Breast epithelium (tissue), 4 donors: ENCODE data around the gene TNN. TPM values are rescaled to one million over a fixed set of nuclear protein-coding genes. Genes with fewer than 3 reads are reported as not detected.
"Not testable (repeated sequence)": the region's sequence is repeated elsewhere in the genome, so short reads cannot be mapped to it uniquely, and the experiment has no call there.

Experiments
- DNase-seq, 2 donors: peaks; one replicate each; pipeline ENCODE4 v3.0.0-alpha.2; 2019; ENCODE audit warnings: low spot score in 2 of 2
- H3K27ac ChIP-seq, 2 donors: fragments of 200-600 bp; sonication (generic) in 1 of 2; one replicate each; pipeline ENCODE4 v1.5.1; 2016 to 2019; ENCODE audit warnings: mild to moderate bottlenecking in 1 of 2
- H3K27me3 ChIP-seq, 2 donors: fragments of 200-600 bp; sonication (generic) in 1 of 2; one replicate each; pipeline versions ENCODE4 v1.5.1 to v1.6.0; 2017 to 2019; ENCODE audit warnings: control low read depth in 1 of 2, mild to moderate bottlenecking in 1 of 2
- H3K36me3 ChIP-seq: fragments of 200-600 bp; one replicate; pipeline ENCODE4 v1.5.1; 2019
- H3K4me1 ChIP-seq, 2 donors: fragments of 200-600 bp; sonication (generic); one replicate each; pipeline ENCODE4 v1.5.1; 2016 to 2019; ENCODE audit warnings: control low read depth in 1 of 2
- H3K4me3 ChIP-seq, 3 donors: fragments of 200-600 bp; sonication (generic); 1 replicate in 2 of 3; 2 replicates in 1 of 3; pipeline ENCODE4 v1.5.1; 2016 to 2019; ENCODE audit warnings: mild to moderate bottlenecking in 3 of 3, moderate library complexity in 2 of 3
- H3K9me3 ChIP-seq, 2 donors: fragments of 200-600 bp; sonication (generic) in 1 of 2; one replicate each; pipeline ENCODE4 v1.5.1; 2016 to 2019; ENCODE audit warnings: control low read depth in 1 of 2
- POLR2A ChIP-seq: fragments of 450-650 bp; IDR thresholded peaks from one replicate; pipeline ENCODE4 v1.6.1; 2016; ENCODE audit warnings: antibody characterized with exemption, mild to moderate bottlenecking, moderate library complexity
- POLR2AphosphoS5 ChIP-seq, 3 donors: sonication (generic); formaldehyde crosslinking; IDR thresholded peaks; one replicate each; pipeline ENCODE4 v1.6.1; 2017; ENCODE audit warnings: antibody characterized with exemption in 3 of 3
- intact Hi-C: fragments of 100-400 bp; cut with DNase I; formaldehyde crosslinking; loops from one replicate; pipeline ENCODE4 v1.15.1; 2023; ENCODE audit warnings: low total_unique reads
- total RNA-seq, 3 donors: library from RNA; depleted of rRNA; stranded (reverse); fragments of >200 nt; gene quantifications; one replicate each; pipeline ENCODE4 v1.1.0, GENCODE V29; 2016
- TF ChIP-seq, protein P1 (sequence below), 3 donors: fragments of 450-650 bp; IDR thresholded peaks; one replicate each; pipeline ENCODE4 v1.5.1; 2016 to 2017; ENCODE audit warnings: antibody characterized with exemption in 3 of 3, mild to moderate bottlenecking in 3 of 3, moderate library complexity in 3 of 3

TNN gene
- total RNA-seq, 3 donors from 2014 or later = 1.3 to 2.6 (median 1.9) TPM

DNA sequence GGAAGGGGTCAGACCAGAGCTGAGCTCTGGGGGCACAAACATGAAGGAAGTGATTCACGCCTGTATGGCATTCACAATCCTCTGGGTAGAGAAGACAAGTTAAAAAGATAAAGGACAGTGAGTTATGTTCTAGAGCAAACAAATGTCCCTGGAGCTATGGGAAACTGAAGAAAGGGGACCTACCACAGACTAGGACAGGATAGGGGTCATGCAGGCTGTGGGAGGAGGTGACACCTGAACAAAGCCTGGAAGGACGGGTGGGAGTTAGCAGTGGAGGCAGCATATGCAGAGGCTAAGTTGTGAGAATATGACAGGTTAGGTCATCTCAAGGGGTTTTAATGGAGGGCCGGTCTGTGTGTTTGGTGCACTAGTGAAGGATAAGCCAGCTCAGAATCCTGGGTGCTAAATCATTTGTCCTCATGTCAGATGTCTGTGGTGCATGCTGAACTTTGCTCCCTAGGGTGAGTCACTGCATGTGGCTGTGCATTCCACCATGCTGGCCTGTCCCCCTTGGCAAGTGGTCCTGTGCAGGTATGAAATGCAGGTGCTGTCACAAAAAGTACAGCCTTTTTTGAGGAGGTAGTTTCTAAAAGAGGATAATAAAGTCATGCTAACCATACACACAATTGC, 28.5 kb downstream of the TNN start:
- Histone ChIP-seq H3K27ac (no peak overlapping the region), H3K36me3 (no peaks in the 10 kb centered on the region), H3K4me1 (no peaks in the 10 kb centered on the region), H3K9me3 (no peaks in the 10 kb centered on the region), H3K4me3 (no peak overlapping the region), H3K27me3 (no peaks in the 10 kb centered on the region)
- no peak for DNase-seq
- TF ChIP-seq POLR2AphosphoS5 (IDR thresholded peaks at IDR 0.05) (no peak), POLR2A (no peak)
- TF ChIP-seq, protein P1, sequence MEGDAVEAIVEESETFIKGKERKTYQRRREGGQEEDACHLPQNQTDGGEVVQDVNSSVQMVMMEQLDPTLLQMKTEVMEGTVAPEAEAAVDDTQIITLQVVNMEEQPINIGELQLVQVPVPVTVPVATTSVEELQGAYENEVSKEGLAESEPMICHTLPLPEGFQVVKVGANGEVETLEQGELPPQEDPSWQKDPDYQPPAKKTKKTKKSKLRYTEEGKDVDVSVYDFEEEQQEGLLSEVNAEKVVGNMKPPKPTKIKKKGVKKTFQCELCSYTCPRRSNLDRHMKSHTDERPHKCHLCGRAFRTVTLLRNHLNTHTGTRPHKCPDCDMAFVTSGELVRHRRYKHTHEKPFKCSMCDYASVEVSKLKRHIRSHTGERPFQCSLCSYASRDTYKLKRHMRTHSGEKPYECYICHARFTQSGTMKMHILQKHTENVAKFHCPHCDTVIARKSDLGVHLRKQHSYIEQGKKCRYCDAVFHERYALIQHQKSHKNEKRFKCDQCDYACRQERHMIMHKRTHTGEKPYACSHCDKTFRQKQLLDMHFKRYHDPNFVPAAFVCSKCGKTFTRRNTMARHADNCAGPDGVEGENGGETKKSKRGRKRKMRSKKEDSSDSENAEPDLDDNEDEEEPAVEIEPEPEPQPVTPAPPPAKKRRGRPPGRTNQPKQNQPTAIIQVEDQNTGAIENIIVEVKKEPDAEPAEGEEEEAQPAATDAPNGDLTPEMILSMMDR (IDR thresholded peaks at IDR 0.05) = no peak
- intact Hi-C loops = no loop called here

DNA sequence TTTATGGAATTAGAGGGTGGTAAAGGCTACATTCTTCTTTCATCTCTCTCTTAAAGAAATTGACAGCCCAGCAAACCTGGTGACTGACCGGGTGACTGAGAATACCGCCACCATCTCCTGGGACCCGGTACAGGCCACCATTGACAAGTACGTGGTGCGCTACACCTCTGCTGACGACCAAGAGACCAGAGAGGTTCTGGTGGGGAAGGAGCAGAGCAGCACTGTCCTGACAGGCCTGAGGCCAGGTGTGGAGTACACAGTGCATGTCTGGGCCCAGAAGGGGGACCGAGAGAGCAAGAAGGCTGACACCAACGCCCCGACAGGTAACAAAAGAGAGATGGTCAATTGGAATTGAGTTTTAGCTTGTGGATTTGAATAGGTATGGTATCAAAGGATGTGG, 29.7 kb downstream of the TNN start:
- intact Hi-C loops = no loop called here
- no peak for DNase-seq
- H3K27ac ChIP-seq = no peak overlapping the region
- no peaks in the 10 kb centered on the region for H3K4me1 ChIP-seq
- H3K9me3 ChIP-seq = no peaks in the 10 kb centered on the region
- TF ChIP-seq POLR2A = no peak
- no peak for TF ChIP-seq POLR2AphosphoS5 (IDR thresholded peaks at IDR 0.05)
- TF ChIP-seq, protein P1 (IDR thresholded peaks at IDR 0.05) = no peak
- H3K36me3 ChIP-seq = no peaks in the 10 kb centered on the region
- H3K27me3 ChIP-seq = no peaks in the 10 kb centered on the region
- H3K4me3 ChIP-seq = no peak overlapping the region

DNA sequence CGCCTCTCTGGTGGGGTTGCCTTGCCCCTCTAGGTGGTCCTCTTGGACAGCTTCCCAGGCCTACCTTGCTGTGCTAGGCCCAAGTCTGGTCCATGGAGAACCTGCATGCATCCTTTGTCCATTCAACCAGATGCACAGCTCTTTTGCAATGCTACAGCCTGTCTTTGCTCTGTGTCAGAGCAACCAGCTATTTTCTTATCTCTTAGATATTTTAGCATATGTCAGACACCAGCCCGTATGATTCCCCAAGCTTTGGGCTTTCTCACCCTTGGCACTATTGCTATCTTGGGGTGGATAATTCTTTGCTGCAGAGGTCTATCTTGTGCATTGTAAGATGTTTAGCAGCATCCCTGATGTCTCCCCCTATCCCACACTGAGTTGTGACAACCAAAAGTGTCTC, 32.3 kb downstream of the TNN start:
- H3K4me1 ChIP-seq = no peaks in the 10 kb centered on the region
- intact Hi-C loops = no loop called here

DNA sequence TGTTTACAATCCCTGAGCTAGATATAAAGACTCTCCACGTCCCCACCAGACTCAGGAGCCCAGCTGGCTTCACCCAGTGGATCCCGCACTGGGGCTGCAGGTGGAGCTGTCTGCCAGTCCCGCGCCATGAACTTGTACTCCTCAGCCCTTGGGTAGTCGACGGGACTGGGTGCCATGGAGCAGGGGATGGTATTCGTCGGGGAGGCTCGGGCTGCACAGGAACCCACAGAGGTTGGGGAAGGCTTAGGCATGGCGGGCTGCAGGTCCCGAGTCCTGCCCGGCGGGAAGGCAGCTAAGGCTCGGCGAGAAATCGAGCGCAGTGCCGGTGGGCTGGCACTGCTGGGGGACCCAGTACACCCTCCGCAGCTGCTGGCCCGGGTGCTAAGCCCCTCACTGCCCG, 34.5 kb downstream of the TNN start:
- H3K4me3 ChIP-seq, DNase-seq, intact Hi-C loops, H3K27ac ChIP-seq, H3K27me3 ChIP-seq, H3K36me3 ChIP-seq, H3K4me1 ChIP-seq, H3K9me3 ChIP-seq: not testable (repeated sequence)

More for the DNA sequence above, 32.3 kb downstream of the TNN start:
- Histone ChIP-seq H3K27me3 (no peaks in the 10 kb centered on the region), H3K9me3 (no peaks in the 10 kb centered on the region), H3K36me3 (no peaks in the 10 kb centered on the region), H3K4me3 (no peak overlapping the region), H3K27ac (no peak overlapping the region)
- DNase-seq = no peak
- TF ChIP-seq POLR2A = no peak
- no peak for TF ChIP-seq POLR2AphosphoS5 (IDR thresholded peaks at IDR 0.05)
- TF ChIP-seq, protein P1 (IDR thresholded peaks at IDR 0.05) = no peak

DNA sequence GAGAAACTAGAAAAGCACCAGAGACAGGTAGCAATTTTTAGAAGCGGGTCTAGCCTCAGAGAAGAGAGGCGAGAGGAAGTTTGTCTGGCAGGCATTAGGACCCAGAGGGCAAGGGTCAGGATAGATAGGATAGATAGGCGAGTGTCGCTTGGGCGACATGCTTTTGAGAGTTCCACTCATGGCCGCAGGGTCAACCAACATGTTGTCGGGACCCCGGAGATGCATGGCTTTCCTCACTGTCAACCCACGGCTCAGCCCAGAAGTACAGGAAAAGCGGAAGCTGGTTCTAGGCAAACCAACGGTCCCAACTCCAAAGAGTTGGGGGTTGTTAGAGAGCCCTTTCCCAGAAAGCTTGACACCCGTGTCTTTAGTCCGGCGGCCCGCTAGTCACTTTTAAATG, 38.9 kb downstream of the TNN start:
- intact Hi-C loops, H3K36me3 ChIP-seq, H3K27me3 ChIP-seq, DNase-seq, H3K4me3 ChIP-seq, H3K9me3 ChIP-seq, H3K4me1 ChIP-seq, H3K27ac ChIP-seq: not testable (repeated sequence)

DNA sequence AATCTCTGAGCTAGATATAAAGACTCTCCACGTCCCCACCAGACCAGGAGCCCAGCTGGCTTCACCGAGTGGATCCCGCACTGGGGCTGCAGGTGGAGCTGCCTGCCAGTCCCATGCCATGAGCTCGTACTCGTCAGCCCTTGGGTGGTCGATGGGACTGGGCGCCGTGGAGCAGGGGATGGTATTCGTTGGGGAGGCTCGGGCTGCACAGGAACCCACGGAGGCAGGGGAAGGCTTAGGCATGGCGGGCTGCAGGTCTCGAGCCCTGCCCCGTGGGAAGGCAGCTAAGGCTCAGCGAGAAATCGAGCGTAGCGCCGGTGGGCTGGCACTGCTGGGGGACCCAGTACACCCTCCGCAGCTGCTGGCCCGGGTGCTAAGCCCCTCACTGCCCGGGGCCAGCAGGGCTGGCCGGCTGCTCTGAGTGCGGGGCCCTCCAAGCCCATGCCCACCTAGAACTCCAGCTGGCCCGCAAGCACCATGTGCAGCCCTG, 40.7 kb downstream of the TNN start:
- intact Hi-C loops, H3K9me3 ChIP-seq, H3K4me3 ChIP-seq, H3K36me3 ChIP-seq, H3K4me1 ChIP-seq, DNase-seq, H3K27ac ChIP-seq, H3K27me3 ChIP-seq: not testable (repeated sequence)

DNA sequence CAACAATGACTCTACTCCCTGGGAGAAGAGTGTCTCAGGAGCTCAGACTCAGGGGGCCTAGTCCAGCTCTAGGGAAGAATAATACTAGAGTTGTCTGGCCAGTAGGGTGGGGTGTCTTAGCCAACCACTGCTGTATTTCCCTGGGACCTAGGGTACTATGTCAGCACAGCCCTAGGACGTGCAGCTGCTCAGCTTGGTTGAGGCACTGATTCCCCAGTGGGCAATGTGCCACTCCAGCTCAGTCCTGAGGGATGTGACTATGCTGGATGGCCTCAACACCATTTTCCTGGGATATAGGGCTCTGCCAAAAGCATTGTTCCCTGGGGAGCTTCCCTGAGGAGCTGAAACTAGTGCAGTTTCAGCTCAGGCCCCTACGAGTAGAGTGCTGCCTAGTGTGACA, 47.4 kb downstream of the TNN start:
- DNase-seq = no peak
- H3K4me3 ChIP-seq = no peak overlapping the region
- H3K9me3 ChIP-seq = peaks cover 19 to 23% of the 10 kb centered on the region in 2 donors
- intact Hi-C loops = no loop called here
- H3K4me1 ChIP-seq = no peaks in the 10 kb centered on the region
- TF ChIP-seq POLR2AphosphoS5 (IDR thresholded peaks at IDR 0.05) (no peak), POLR2A (no peak)
- TF ChIP-seq, protein P1 (IDR thresholded peaks at IDR 0.05) = no peak
- no peaks in the 10 kb centered on the region for H3K27me3 ChIP-seq
- H3K27ac ChIP-seq = no peak overlapping the region
- no peaks in the 10 kb centered on the region for H3K36me3 ChIP-seq
